Measurements from ENCODE around the gene KAZN. TPM values are rescaled to one million over a fixed set of nuclear protein-coding genes. Genes with fewer than 3 reads are reported as not detected.

Gene KAZN
- polyA plus RNA-seq, 1 donor from 2014 or later: 20.6 TPM

DNA sequence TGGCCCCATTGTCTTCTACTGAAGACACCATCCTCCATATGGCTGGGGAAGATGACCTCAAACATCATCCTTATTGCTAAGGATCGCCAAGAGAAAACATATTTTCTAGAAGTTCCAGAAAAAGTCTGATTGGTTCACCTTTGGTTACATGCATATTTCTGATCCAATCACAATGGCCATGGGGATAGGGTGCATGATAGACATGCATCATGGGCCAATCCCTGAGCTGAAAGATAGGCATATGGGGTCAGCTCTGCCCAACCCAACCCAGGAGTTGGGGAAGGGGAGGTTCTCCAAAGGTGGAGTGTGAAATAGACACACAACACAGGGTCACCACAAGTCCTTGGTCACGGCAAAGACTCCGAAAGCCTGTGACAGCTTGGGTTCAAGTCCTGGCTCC is 278.7 kb downstream of the KAZN start:
- H3K9ac ChIP-seq (ENCODE audit: low read length): no peak overlapping the region
- H3K36me3 ChIP-seq (ENCODE audit: insufficient read depth, low read length): no peaks in the 10 kb centered on the region
- H2AFZ ChIP-seq (ENCODE audit: low read depth, low read length): no peak overlapping the region
- H3K9me3 ChIP-seq (ENCODE audit: low read length): no peaks in the 10 kb centered on the region
- TF ChIP-seq, protein P1, sequence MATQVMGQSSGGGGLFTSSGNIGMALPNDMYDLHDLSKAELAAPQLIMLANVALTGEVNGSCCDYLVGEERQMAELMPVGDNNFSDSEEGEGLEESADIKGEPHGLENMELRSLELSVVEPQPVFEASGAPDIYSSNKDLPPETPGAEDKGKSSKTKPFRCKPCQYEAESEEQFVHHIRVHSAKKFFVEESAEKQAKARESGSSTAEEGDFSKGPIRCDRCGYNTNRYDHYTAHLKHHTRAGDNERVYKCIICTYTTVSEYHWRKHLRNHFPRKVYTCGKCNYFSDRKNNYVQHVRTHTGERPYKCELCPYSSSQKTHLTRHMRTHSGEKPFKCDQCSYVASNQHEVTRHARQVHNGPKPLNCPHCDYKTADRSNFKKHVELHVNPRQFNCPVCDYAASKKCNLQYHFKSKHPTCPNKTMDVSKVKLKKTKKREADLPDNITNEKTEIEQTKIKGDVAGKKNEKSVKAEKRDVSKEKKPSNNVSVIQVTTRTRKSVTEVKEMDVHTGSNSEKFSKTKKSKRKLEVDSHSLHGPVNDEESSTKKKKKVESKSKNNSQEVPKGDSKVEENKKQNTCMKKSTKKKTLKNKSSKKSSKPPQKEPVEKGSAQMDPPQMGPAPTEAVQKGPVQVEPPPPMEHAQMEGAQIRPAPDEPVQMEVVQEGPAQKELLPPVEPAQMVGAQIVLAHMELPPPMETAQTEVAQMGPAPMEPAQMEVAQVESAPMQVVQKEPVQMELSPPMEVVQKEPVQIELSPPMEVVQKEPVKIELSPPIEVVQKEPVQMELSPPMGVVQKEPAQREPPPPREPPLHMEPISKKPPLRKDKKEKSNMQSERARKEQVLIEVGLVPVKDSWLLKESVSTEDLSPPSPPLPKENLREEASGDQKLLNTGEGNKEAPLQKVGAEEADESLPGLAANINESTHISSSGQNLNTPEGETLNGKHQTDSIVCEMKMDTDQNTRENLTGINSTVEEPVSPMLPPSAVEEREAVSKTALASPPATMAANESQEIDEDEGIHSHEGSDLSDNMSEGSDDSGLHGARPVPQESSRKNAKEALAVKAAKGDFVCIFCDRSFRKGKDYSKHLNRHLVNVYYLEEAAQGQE (IDR thresholded peaks at IDR 0.05; ENCODE audit: borderline replicate concordance): no peak
- no peak for TF ChIP-seq SMC3 (conservative IDR thresholded peaks at IDR 0.05; ENCODE audit: poor library complexity)
- no peak for TF ChIP-seq MXI1 (conservative IDR thresholded peaks at IDR 0.05; ENCODE audit: poor library complexity, severe bottlenecking)
- TF ChIP-seq, protein P2, sequence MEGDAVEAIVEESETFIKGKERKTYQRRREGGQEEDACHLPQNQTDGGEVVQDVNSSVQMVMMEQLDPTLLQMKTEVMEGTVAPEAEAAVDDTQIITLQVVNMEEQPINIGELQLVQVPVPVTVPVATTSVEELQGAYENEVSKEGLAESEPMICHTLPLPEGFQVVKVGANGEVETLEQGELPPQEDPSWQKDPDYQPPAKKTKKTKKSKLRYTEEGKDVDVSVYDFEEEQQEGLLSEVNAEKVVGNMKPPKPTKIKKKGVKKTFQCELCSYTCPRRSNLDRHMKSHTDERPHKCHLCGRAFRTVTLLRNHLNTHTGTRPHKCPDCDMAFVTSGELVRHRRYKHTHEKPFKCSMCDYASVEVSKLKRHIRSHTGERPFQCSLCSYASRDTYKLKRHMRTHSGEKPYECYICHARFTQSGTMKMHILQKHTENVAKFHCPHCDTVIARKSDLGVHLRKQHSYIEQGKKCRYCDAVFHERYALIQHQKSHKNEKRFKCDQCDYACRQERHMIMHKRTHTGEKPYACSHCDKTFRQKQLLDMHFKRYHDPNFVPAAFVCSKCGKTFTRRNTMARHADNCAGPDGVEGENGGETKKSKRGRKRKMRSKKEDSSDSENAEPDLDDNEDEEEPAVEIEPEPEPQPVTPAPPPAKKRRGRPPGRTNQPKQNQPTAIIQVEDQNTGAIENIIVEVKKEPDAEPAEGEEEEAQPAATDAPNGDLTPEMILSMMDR (IDR thresholded peaks at IDR 0.05; ENCODE audit: poor library complexity, severe bottlenecking): no peak
- no peak for TF ChIP-seq RAD21 (conservative IDR thresholded peaks at IDR 0.05)
- TF ChIP-seq EZH2 (IDR thresholded peaks at IDR 0.05; ENCODE audit: borderline replicate concordance, insufficient read depth, low read length, poor library complexity, severe bottlenecking): no peak
- no peak for TF ChIP-seq POLR2AphosphoS5 (IDR thresholded peaks at IDR 0.05)
- no peak for TF ChIP-seq EP300 (conservative IDR thresholded peaks at IDR 0.05; ENCODE audit: poor library complexity, severe bottlenecking)
- TF ChIP-seq TAF1 (IDR thresholded peaks at IDR 0.05; ENCODE audit: low read depth): no peak
- no peaks in the 10 kb centered on the region for H3K27me3 ChIP-seq (ENCODE audit: insufficient read depth, low read depth, low read length)
- no peaks in the 10 kb centered on the region for H4K20me1 ChIP-seq (ENCODE audit: insufficient read depth)
- H3K9me2 ChIP-seq (ENCODE audit: insufficient read depth, low read length): no peaks in the 10 kb centered on the region
- no peaks in the 10 kb centered on the region for H3K79me2 ChIP-seq (replicated peaks; ENCODE audit: insufficient read depth, low read length)
- H3K27ac ChIP-seq (ENCODE audit: low read length): no peak overlapping the region
- no peak overlapping the region for H3K4me3 ChIP-seq (ENCODE audit: low read length)
- H3K4me2 ChIP-seq (ENCODE audit: low read length): no peak overlapping the region
- no peaks in the 10 kb centered on the region for H3F3A ChIP-seq (ENCODE audit: insufficient read depth, low read length, poor library complexity, severe bottlenecking)

- Histone ChIP-seq H3K4me2 (ENCODE audit: low read length) (no peak overlapping the region), H3F3A (ENCODE audit: insufficient read depth, low read length, poor library complexity, severe bottlenecking) (no peaks in the 10 kb centered on the region), H2AFZ (ENCODE audit: low read depth, low read length) (no peak overlapping the region), H4K20me1 (ENCODE audit: insufficient read depth) (no peaks in the 10 kb centered on the region), H3K27me3 (ENCODE audit: insufficient read depth, low read depth, low read length) (no peaks in the 10 kb centered on the region), H3K9me2 (ENCODE audit: insufficient read depth, low read length) (no peaks in the 10 kb centered on the region), H3K4me3 (ENCODE audit: low read length) (no peak overlapping the region), H3K79me2 (replicated peaks; ENCODE audit: insufficient read depth, low read length) (no peaks in the 10 kb centered on the region), H3K9ac (ENCODE audit: low read length) (no peak overlapping the region), H3K27ac (ENCODE audit: low read length) (no peak overlapping the region), H3K9me3 (ENCODE audit: low read length) (no peaks in the 10 kb centered on the region), H3K36me3 (ENCODE audit: insufficient read depth, low read length) (no peaks in the 10 kb centered on the region)
- no peak for TF ChIP-seq MXI1 (conservative IDR thresholded peaks at IDR 0.05; ENCODE audit: poor library complexity, severe bottlenecking)
- TF ChIP-seq RAD21 (conservative IDR thresholded peaks at IDR 0.05): no peak
- no peak for TF ChIP-seq SMC3 (conservative IDR thresholded peaks at IDR 0.05; ENCODE audit: poor library complexity)
- TF ChIP-seq POLR2AphosphoS5 (IDR thresholded peaks at IDR 0.05): no peak
- no peak for TF ChIP-seq TAF1 (IDR thresholded peaks at IDR 0.05; ENCODE audit: low read depth)
- no peak for TF ChIP-seq EZH2 (IDR thresholded peaks at IDR 0.05; ENCODE audit: borderline replicate concordance, insufficient read depth, low read length, poor library complexity, severe bottlenecking)
- TF ChIP-seq, protein P2 (IDR thresholded peaks at IDR 0.05; ENCODE audit: poor library complexity, severe bottlenecking): no peak
- no peak for TF ChIP-seq EP300 (conservative IDR thresholded peaks at IDR 0.05; ENCODE audit: poor library complexity, severe bottlenecking)
Observed at GRCh38 chr1:14878124-14878523, 279.6 kb downstream of the KAZN start.
